ENCODE measurements around the gene TICAM2.

Gene TICAM2

GRCh38 chr5:115561176-115561575, 41.1 kb downstream of the TICAM2 start:
- no peak for DNase-seq

GRCh38 chr5:115559524-115559923, 42.8 kb downstream of the TICAM2 start:
- DNase-seq: no peak

- DNase-seq: no peak
These were observed 43.8 kb downstream of the TICAM2 start for GRCh38 chr5:115558388-115558956.

- DNase-seq: no peak
These were observed 44.5 kb downstream of the TICAM2 start for GRCh38 chr5:115557667-115558387.

GRCh38 chr5:115556276-115556675, 46.0 kb downstream of the TICAM2 start:
- DNase-seq: no peak

- DNase-seq: no peak
These were observed 47.1 kb downstream of the TICAM2 start for GRCh38 chr5:115555084-115555633.

- no peak for DNase-seq
These were observed 49.2 kb downstream of the TICAM2 start for GRCh38 chr5:115553082-115553481.

GRCh38 chr5:115551415-115551814, 50.9 kb downstream of the TICAM2 start:
- no peak for DNase-seq

GRCh38 chr5:115549154-115549553, 53.1 kb downstream of the TICAM2 start:
- DNase-seq: no peak

- no peak for DNase-seq
These were observed 53.6 kb downstream of the TICAM2 start for GRCh38 chr5:115548683-115549082.

GRCh38 chr5:115545351-115545882, 56.9 kb downstream of the TICAM2 start:
- no peak for DNase-seq

- peak; percentile 95 for DNase-seq
These were observed 57.6 kb downstream of the TICAM2 start, which contains the start of gene FEM1C for GRCh38 chr5:115544436-115545350. FEM1C (minus strand) TSS chr5:115544775; CDS start chr5:115543493, 1,282 bp downstream.

GRCh38 chr5:115544043-115544435, 58.2 kb downstream of the TICAM2 start:
- DNase-seq: peak; percentile 58

- DNase-seq: no peak
These were observed 58.8 kb downstream of the TICAM2 start for GRCh38 chr5:115543365-115544042.

- no peak for DNase-seq
These were observed 59.5 kb downstream of the TICAM2 start for GRCh38 chr5:115542651-115543364.

- no peak for DNase-seq
These were observed 60.2 kb downstream of the TICAM2 start for GRCh38 chr5:115542086-115542485.

- no peak for DNase-seq
These were observed 60.7 kb downstream of the TICAM2 start for GRCh38 chr5:115541611-115542010.

GRCh38 chr5:115535479-115536035, 66.7 kb downstream of the TICAM2 start:
- no peak for DNase-seq

GRCh38 chr5:115532517-115532916, 69.8 kb downstream of the TICAM2 start:
- no peak for DNase-seq

GRCh38 chr5:115531787-115532367, 70.4 kb downstream of the TICAM2 start:
- DNase-seq: no peak

GRCh38 chr5:115531380-115531779, 70.9 kb downstream of the TICAM2 start:
- DNase-seq: no peak
